OCI-LY3 (cell line): ENCODE results near the gene SLC6A9.

Experiments used
- H2AFZ ChIP-seq: fragments of 200-600, 300-600 bp; shearing (Covaris generic); 2 replicates; pipeline ENCODE4 v1.6.0; 2014; ENCODE audit warnings: antibody characterized with exemption, low read depth, low read length
- H3K27ac ChIP-seq: fragments of 200-600, 300-600 bp; sonication (generic); 2 replicates; pipeline ENCODE4 v1.5.1; 2014; ENCODE audit warnings: mild to moderate bottlenecking, low read length, moderate library complexity, mixed read lengths
- H3K27me3 ChIP-seq: fragments of 200-600, 300-600 bp; sonication (generic); 2 replicates; pipeline ENCODE4 v1.6.1; 2014; ENCODE audit warnings: low read depth, low read length, mixed read lengths
- H3K36me3 ChIP-seq: fragments of 200-600, 300-600 bp; sonication (generic); replicated peaks from 2 replicates; pipeline ENCODE3; 2014; ENCODE audit warnings: low read depth, low read length, mixed read lengths
- H3K4me1 ChIP-seq: fragments of 300-600, 200-600 bp; sonication (generic); 2 replicates; pipeline ENCODE4 v1.6.1; 2014; ENCODE audit warnings: low read length, mixed read lengths
- H3K4me2 ChIP-seq: fragments of 200-600, 300-600 bp; sonication (generic); 2 replicates; pipeline ENCODE4 v1.6.1; 2014; ENCODE audit warnings: low read length, mixed read lengths
- H3K4me3 ChIP-seq: fragments of 300-600, 200-600 bp; sonication (generic); 2 replicates; pipeline ENCODE4 v1.5.1; 2014; ENCODE audit warnings: antibody characterized with exemption, mild to moderate bottlenecking, low read length, moderate library complexity
- H3K79me2 ChIP-seq: fragments of 300-600, 200-600 bp; shearing (Covaris generic); 2 replicates; pipeline ENCODE4 v1.6.1; 2014; ENCODE audit warnings: mild to moderate bottlenecking, low read length, mixed read lengths
- H3K9ac ChIP-seq: fragments of 300-600, 200-600 bp; shearing (Covaris generic); 2 replicates; pipeline ENCODE4 v1.6.0; 2014; ENCODE audit warnings: mild to moderate bottlenecking, low read length, moderate library complexity
- H3K9me3 ChIP-seq: fragments of 200-600, 300-600 bp; shearing (Covaris generic); 2 replicates; pipeline ENCODE4 v1.6.1; 2014; ENCODE audit warnings: low read length, mixed read lengths; ENCODE audit not compliant: insufficient read depth
- H4K20me1 ChIP-seq: fragments of 200-600, 300-600 bp; sonication (generic); 2 replicates; pipeline ENCODE4 v1.6.1; 2016; ENCODE audit warnings: low read length, mixed read lengths; ENCODE audit not compliant: insufficient read depth
- EZH2phosphoT487 ChIP-seq: fragments of 200-600 bp; shearing (Covaris generic); IDR thresholded peaks from 2 replicates; pipeline ENCODE4 v1.6.1; 2018; ENCODE audit warnings: antibody characterized with exemption, mixed run types, low read depth
- TF ChIP-seq, protein P1 (sequence below): fragments of 200-600, 300-600 bp; sonication (generic); IDR thresholded peaks from 2 replicates; pipeline ENCODE4 v1.5.1; 2014; ENCODE audit warnings: antibody characterized with exemption, low read length, low read depth

Gene SLC6A9

DNA sequence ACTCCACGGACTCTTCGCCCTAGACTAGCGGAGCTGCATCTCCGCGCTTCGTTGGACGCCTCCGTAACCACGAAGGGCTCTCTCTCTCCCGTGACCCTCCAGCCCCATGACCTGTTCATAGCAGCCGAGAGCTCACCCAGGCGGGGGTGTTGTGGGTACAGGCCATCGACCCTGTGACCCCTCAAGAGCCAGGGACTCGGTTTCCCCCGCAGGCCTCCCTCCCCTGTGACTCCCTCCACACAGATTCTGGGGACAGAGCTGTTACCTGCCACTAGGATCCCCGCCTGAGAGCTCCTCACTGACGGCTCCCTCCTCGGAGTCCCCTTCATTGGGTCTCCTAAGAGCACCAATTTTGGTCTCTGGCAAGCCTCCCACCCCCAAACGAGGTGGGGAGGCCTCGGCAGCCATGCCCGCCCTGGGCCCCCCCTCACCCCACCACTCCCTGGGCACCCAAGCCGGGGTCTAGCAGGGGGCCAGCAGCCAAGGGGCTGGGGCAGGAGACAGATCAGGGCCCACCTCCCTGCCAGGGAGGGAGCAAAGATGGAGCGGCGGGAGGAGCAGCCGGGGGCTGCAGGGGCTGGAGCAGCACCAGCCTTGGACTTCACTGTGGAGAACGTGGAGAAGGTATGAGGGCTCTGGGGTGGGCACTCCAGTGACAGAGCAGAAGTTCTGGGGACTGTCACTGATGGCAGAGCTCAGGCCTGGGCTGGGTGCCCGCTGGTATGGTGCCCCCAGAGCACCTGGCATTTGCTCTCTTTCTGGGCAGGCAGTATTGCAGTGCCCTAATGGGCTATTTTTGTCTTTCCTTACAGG lies 84.0 kb downstream of the SLC6A9 start:
- Histone ChIP-seq H3K9ac (peak overlapping the region; percentile 80), H3K9me3 (no peaks in the 10 kb centered on the region), H3K36me3 (no peaks in the 10 kb centered on the region), H3K4me3 (peak overlapping the region; percentile 96), H3K4me2 (peak overlapping the region; percentile 95), H3K27ac (no peak overlapping the region), H4K20me1 (no peaks in the 10 kb centered on the region), H2AFZ (peak overlapping the region; percentile 51), H3K27me3 (no peaks in the 10 kb centered on the region), H3K79me2 (peaks cover 30% of the 10 kb centered on the region), H3K4me1 (peaks cover 6% of the 10 kb centered on the region)
- no peak for TF ChIP-seq EZH2phosphoT487
- TF ChIP-seq, protein P1, sequence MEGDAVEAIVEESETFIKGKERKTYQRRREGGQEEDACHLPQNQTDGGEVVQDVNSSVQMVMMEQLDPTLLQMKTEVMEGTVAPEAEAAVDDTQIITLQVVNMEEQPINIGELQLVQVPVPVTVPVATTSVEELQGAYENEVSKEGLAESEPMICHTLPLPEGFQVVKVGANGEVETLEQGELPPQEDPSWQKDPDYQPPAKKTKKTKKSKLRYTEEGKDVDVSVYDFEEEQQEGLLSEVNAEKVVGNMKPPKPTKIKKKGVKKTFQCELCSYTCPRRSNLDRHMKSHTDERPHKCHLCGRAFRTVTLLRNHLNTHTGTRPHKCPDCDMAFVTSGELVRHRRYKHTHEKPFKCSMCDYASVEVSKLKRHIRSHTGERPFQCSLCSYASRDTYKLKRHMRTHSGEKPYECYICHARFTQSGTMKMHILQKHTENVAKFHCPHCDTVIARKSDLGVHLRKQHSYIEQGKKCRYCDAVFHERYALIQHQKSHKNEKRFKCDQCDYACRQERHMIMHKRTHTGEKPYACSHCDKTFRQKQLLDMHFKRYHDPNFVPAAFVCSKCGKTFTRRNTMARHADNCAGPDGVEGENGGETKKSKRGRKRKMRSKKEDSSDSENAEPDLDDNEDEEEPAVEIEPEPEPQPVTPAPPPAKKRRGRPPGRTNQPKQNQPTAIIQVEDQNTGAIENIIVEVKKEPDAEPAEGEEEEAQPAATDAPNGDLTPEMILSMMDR, result no peak
